ENCODE measurements around the gene RPS24.

The RPS24 gene

DNA sequence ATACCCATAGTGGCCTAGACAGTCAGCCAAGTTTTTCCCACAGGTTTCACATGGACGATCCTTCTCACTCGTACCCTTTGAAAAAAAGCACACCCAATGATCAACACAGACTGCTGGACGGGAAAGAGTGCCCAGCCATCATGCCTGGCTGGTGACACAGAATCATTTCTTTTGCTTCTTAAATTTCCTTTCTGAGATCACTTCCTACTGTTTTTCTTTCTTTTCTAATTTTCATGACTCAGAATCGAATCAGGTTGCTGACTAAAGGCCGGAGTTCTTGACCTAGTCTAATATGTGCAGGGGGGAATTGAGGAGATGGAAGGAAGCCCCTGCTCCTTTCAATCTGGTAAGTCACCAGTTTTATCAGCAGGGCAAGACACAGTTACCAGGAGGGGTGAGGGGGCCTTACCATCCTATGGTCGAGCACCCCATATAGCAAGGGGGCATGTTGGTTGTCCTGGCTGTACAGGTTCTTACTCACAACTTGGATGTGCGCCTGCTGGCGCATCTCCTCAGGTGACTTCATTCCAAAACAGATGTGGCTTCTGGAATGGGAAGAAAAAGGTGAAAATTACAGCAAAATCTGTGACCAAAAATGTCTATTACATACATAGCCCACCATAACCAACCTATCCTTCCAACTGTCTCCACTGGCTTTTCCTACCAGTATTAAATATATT lies 7.8 kb upstream of the RPS24 start:
- FAIRE-seq: no peak

DNA sequence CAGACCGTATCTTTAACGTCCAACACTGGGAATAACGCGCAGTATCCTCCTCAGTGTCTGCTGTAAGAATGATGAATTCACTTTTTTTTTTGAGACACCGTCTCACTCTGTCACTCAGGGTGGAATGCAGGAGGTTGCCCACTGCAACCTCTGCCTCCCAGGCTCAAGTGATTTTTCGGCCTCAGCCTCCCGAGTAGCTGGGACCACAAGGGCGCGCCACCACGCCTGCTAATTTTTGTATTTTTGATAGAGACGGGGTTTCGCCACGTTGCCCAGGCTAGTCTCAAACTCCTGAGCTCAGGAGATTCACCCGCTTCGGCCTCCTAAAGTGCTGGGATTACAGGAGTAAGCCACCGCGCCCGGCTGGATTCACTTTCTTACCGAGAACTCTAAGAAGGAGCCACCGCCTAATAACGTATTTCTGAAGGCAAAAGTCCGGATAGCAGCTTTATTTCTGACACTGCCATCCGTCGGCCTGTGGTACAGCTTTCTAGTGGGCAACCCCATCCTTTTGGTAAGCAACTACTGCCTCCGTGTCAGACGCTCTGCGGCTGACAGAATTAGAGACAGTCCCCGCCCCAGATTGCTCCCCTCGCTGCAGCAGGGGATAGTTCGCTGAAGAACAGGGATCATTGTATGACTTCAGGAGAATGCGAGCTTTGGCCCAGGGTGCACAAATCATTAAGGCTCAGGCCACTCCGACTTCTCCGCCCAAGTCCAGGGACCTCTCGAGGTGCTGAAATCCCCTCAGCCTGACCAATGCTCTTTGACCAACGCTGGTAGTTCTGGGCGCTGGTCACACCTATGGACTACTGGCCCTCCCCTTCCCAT lies 5.0 kb upstream of the RPS24 start:
- DNase-seq (ENCODE audit: insufficient read length, low spot score) (no peak), FAIRE-seq (no peak)

More for the DNA sequence above, 7.8 kb upstream of the RPS24 start:
- no peak for DNase-seq (ENCODE audit: insufficient read length, low spot score)

GRCh38 chr10:78029269-78030226 lies 4.1 kb upstream of the RPS24 start, which contains the start of gene POLR3A:
Gene POLR3A (minus strand): TSS chr10:78029515. CDS start chr10:78029407, 108 bp downstream.
- FAIRE-seq: peak; percentile 95

DNA sequence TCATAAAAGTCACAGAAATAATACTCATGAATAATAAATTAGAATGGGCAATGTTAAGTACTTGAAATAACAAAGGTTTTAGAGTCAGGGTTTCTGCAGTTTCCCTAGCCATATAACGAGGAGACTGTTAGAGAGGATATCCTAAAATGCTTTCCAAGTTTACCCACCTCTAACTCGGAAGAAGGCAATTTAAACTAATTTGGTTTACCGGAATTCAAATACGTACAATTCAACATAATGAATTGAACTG lies 351 bp upstream of the RPS24 start:
- DNase-seq (ENCODE audit: insufficient read length, low spot score) (no peak), FAIRE-seq (no peak)

More at GRCh38 chr10:78029269-78030226, 4.1 kb upstream of the RPS24 start, which contains the start of gene POLR3A:
- peak; percentile 75 for DNase-seq (ENCODE audit: insufficient read length, low spot score)

GRCh38 chr10:78035025-78035424 lies 1.4 kb downstream of the RPS24 start:
- DNase-seq (ENCODE audit: insufficient read length, low spot score) (no peak), FAIRE-seq (no peak)

DNA sequence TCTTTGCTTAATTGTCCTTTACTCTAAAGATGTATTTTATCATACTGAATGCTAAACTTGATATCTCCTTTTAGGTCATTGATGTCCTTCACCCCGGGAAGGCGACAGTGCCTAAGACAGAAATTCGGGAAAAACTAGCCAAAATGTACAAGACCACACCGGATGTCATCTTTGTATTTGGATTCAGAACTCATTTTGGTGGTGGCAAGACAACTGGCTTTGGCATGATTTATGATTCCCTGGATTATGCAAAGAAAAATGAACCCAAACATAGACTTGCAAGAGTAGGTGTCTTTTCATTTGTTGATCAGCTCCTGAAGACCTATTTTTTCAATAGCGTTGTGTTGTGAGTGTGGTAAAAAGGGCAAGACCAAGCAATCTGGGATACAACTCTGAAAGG lies 1.8 kb downstream of the RPS24 start:
- no peak for DNase-seq (ENCODE audit: insufficient read length, low spot score)
- no peak for FAIRE-seq

DNA sequence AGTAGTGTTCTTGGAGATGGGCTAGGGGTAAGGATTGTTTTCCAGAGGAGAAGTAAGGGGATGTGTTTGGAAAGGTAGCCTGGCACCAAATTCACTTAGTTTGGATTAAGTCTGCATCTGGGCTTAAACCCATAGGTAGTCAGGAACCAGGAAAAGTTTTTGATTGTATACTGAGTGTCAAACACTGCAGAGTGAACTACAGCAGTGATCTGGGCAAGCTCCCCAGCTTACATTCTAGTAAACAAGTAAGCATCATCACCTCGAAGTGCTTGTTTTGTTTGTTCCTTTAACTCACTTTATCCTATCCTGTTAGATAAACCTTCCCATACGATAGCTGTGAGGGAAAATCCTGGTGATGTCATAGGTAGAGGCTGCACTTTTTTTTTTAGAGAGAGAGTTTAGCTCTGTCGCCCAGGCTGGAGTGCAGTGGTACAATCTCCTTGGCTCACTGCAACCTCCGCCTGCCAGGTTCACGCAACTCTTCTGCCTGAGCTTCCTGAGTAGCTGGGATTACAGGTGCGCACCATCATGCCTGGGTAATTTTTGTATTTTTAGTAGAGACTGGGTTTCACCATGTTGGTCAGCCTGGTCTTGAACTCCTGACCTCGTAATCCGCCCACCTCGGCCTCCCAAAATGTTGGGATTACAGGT lies 2.4 kb downstream of the RPS24 start:
- FAIRE-seq (no peak), DNase-seq (ENCODE audit: insufficient read length, low spot score) (no peak)

- FAIRE-seq: no peak
- DNase-seq (ENCODE audit: insufficient read length, low spot score): no peak
Measured at GRCh38 chr10:78038105-78038504, 4.4 kb downstream of the RPS24 start.

DNA sequence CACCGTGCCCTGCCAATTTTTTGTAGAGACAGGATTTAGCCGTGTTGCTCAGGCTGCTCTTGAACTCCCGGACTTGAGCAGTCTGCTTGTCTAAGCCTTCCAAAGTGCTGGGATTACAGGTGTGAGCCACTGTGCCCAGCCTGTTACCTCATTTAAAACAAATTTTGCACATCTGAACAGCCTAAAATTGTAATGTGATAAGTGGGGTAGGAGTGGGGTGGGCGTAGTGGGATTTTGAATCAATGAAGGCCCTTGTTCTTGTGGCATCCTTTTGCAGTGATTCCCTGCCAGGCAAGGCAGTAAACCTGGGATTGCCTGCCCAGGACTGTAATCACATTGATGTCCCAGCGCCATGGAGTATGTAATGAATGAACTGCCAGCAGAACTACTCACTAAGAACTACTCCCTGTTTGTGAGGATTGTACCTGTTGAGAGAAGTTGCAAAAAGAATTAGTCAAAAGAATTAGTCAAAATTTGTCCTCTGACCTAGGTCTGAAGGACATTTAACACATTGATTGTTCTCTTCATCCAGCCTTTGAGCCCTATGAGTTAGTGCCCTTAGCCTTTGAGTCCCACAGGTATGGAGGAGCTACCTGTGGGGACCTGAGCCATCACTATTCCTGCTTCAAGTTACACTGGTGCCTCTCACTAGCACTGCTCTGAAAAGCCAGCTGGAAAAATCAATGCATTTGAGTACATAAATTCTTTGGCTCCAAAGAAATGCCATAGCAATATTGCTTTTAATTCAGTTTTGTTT lies 5.3 kb downstream of the RPS24 start:
- FAIRE-seq (no peak), DNase-seq (ENCODE audit: insufficient read length, low spot score) (no peak)

- FAIRE-seq (no peak), DNase-seq (ENCODE audit: insufficient read length, low spot score) (no peak)
Measured at GRCh38 chr10:78039743-78040142, 6.1 kb downstream of the RPS24 start.

- FAIRE-seq (no peak), DNase-seq (ENCODE audit: insufficient read length, low spot score) (no peak)
Measured at GRCh38 chr10:78041170-78042057, 7.8 kb downstream of the RPS24 start.

- DNase-seq (ENCODE audit: insufficient read length, low spot score): no peak
- FAIRE-seq: no peak
Measured at GRCh38 chr10:78042058-78042751, 8.5 kb downstream of the RPS24 start.

DNA sequence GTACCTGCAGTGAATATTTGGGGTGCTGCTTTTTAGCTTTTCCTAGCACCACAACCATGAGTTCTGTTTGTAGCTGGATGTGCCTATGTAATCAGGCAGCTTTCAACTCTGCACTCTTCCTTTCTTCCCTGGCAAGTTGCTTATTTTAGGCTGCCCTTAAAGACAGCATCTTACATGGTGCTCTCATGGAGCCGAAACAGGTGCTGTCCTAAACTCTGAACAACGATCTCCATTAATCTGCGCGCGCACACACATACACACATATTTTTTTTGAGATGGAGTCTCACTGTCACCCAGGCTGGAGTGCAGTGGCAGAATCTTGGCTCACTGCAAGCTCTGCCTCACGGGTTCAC lies 9.1 kb downstream of the RPS24 start:
- DNase-seq (ENCODE audit: insufficient read length, low spot score): no peak
- FAIRE-seq: no peak

DNA sequence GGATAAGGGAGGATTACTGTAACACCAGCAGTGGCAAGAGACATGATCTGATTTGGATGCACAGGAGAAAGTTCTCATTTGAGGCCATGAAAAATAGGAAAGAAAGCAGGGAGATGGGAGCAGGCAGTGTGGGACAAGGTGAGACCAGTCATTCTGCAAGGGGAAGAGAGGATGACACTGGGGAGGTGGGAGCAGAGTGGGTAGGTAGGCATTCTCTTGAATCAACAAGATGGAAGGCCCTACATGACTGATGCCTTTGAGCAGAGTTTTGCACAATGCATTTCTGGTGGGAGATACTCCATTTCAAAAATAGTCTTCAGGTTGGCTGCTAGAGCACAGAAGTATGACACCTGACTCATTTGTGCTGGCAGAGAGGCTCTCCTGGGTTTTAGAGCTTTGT lies 10.5 kb downstream of the RPS24 start:
- FAIRE-seq (no peak), DNase-seq (ENCODE audit: insufficient read length, low spot score) (no peak)

DNA sequence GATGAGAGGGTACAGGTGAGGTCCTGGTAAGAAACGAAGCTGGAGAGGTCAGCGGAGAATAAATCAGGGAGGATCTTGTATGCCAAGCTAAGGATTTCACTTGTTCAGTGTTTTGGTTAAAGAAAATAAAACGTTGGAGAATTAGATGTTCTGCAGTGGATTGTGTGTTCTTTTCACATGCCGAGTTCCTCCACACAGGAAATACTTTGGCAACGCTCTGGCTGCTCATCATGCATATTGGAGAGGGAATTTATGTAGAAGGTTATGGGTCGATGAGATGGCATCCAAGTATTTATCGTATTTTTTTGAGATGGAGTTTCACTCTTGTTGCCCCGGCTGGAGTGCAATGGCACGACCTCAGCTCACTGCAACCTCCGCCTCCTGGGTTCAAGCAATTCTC lies 11.0 kb downstream of the RPS24 start:
- no peak for FAIRE-seq

DNA sequence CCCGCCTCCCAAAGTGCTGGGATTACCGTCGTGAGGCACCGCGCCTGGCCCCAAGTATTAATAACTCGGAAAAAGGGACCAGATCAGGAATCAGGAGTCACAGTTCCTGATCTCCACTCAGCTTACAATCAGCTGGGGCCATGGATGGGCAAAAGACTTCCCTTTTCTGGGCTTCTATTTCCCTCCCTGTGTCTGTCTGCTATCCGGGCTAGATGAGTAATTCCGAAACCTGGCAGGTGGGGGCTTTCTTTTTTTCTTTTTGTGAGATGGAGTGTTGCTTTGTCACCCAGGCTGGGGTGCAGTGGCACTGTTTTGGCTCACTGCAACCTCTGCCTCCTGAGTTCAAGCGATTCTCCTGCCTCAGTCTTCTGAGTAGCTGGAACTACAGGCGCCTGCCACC lies 11.6 kb downstream of the RPS24 start:
- FAIRE-seq (peak; percentile 45), DNase-seq (ENCODE audit: insufficient read length, low spot score) (no peak)

More for the DNA sequence above, 11.0 kb downstream of the RPS24 start:
- DNase-seq (ENCODE audit: insufficient read length, low spot score): no peak

DNA sequence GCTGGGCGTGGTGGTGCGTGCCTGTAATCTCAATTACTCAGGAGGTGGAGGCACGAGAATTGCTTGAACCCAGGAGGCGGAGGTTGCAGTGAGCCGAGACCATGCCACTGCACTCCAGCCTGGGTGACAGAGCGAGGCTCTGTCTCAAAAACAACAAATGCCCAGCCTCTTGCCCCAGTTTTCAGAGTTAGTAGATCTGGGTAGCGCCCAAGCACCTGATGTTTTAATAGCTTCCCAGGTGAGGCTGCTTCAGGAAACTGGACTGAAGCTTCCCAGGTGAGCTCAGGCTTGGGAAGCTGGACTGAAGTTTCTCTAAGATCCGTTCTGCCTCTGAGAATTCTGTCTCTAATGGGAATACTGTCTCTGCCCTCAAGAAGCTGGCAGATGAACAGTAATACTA lies 12.2 kb downstream of the RPS24 start:
- no peak for FAIRE-seq

DNA sequence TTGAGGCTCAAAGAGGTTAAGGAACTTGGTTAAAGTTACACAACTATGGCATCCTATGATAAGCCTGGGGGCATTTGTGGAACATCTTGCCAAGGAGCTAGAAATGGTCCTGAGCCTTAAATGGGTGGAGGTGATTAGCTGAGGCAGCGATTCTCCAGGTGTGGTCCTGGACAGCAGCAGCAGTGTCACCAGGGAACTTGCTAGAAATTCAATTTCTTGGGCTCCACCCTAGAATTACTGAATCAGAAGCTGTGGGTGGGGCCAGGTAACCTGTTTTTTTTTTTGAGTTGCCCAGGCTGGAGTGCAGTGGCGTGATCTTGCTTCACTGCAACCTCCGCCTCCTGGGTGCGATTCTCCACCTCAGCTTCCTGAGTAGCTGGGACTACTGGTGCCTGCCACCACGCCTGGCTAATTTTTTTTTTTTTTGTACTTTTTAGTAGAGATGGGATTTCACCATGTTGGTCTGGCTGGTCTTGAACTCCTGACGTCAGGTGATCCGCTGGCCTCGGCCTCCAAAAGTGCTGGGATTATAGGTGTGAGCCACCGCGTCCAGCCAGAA lies 13.1 kb downstream of the RPS24 start:
- FAIRE-seq: no peak
- no peak for DNase-seq (ENCODE audit: insufficient read length, low spot score)

More for the DNA sequence above, 12.2 kb downstream of the RPS24 start:
- DNase-seq (ENCODE audit: insufficient read length, low spot score): no peak

Measured in GM19239 (cell line).